ENCODE data around the gene RLF.

GRCh38 chr1:40245686-40246085, 84.5 kb downstream of the RLF start:
- no peak for TF ChIP-seq CTCF (IDR thresholded peaks at IDR 0.05)
- TF ChIP-seq POLR2A (IDR thresholded peaks at IDR 0.05; ENCODE audit: low read length): no peak
- TF ChIP-seq SMC3 (IDR thresholded peaks at IDR 0.05): no peak
- no peak for TF ChIP-seq BHLHE40 (IDR thresholded peaks at IDR 0.05; ENCODE audit: low read depth, low read length)
- TF ChIP-seq USF2 (IDR thresholded peaks at IDR 0.05): no peak
- TF ChIP-seq EP300 (IDR thresholded peaks at IDR 0.05): no peak
- TF ChIP-seq NR3C1 (IDR thresholded peaks at IDR 0.05): no peak
- no peak for TF ChIP-seq RFX5 (IDR thresholded peaks at IDR 0.05)
- TF ChIP-seq CBX2 (IDR thresholded peaks at IDR 0.05; ENCODE audit: borderline replicate concordance, low read depth): no peak
- TF ChIP-seq JUNB (IDR thresholded peaks at IDR 0.05): no peak
- no peak for TF ChIP-seq NPAS2 (CRISPR knock-in tag; IDR thresholded peaks at IDR 0.05; ENCODE audit: borderline replicate concordance)
- TF ChIP-seq MAFK (IDR thresholded peaks at IDR 0.05; ENCODE audit: partially characterized antibody): no peak
- TF ChIP-seq ESRRA (IDR thresholded peaks at IDR 0.05; ENCODE audit: borderline replicate concordance, low read length): no peak
- no peak for TF ChIP-seq ZFP36 (IDR thresholded peaks at IDR 0.05; ENCODE audit: borderline replicate concordance, partially characterized antibody)
